Liver (tissue), 3 donors: ENCODE measurements around the gene WNK4.
"Not testable (repeated sequence)": the region's sequence is repeated elsewhere in the genome, so short reads cannot be mapped to it uniquely, and the experiment has no call there.

Source experiments
- CTCF ChIP-seq: fragments of 150-350 bp; IDR thresholded peaks from 2 replicates; pipeline ENCODE4 v1.5.1; 2017; ENCODE audit warnings: improper control_type of control experiment, low read depth, low read length; ENCODE audit not compliant: missing input control
- EGR1 ChIP-seq, 2 donors: IDR thresholded peaks; 2 replicates each; pipeline ENCODE4 v1.6.1; 2016 to 2018; ENCODE audit warnings: antibody characterized with exemption in 2 of 2, low read depth in 2 of 2
- JUND ChIP-seq, 2 donors: IDR thresholded peaks; 2 replicates each; pipeline ENCODE4 v1.6.1; 2016; ENCODE audit warnings: antibody characterized with exemption in 2 of 2
- NR2F2 ChIP-seq: IDR thresholded peaks from 2 replicates; pipeline ENCODE4 v1.6.1; 2016; ENCODE audit warnings: antibody characterized with exemption
- RAD21 ChIP-seq, 2 donors: IDR thresholded peaks; 2 replicates each; pipeline ENCODE4 v1.6.1; 2016; ENCODE audit warnings: antibody characterized with exemption in 2 of 2, mild to moderate bottlenecking in 2 of 2
- REST ChIP-seq: IDR thresholded peaks from 2 replicates; pipeline ENCODE4 v1.6.1; 2016; ENCODE audit warnings: antibody characterized with exemption, mild to moderate bottlenecking
- TAF1 ChIP-seq: conservative IDR thresholded peaks from 2 replicates; pipeline ENCODE4 v1.6.1; 2016; ENCODE audit warnings: antibody characterized with exemption, mild to moderate bottlenecking
- TF ChIP-seq, protein P1 (sequence below): IDR thresholded peaks from 2 replicates; pipeline ENCODE4 v1.6.1; 2016; ENCODE audit warnings: antibody characterized with exemption
- TF ChIP-seq, protein P2 (sequence below): IDR thresholded peaks from 2 replicates; pipeline ENCODE4 v1.6.1; 2016; ENCODE audit warnings: antibody characterized with exemption
- donor health status: healthy.
- donor health status: healthy.

DNA sequence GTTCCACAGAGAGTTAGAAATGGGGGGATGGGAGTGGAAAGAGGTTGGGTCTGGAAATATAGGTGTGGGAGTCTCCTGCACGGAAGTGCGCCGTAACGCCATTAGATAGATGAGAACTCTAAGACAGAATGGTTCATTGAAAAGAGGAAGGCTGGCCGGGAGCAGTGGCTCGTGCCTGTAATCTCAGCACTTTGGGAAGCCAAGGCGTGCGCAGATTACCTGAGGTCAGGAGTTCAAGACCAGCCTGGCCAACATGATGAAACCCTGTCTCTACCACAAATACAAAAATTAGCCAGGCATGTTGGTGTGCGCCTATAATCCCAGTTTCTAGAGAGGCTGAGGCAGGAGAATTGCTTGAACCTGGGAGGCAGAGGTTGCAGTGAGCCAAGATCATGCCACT, 12.4 kb upstream of the WNK4 start:
- not testable (repeated sequence) for TF ChIP-seq CTCF; TAF1; NR2F2; JUND (IDR thresholded peaks at IDR 0.05); EGR1 (IDR thresholded peaks at IDR 0.05; ENCODE audit: low read depth in 2 of 2); REST; RAD21 (IDR thresholded peaks at IDR 0.05)
- TF ChIP-seq, protein P1, sequence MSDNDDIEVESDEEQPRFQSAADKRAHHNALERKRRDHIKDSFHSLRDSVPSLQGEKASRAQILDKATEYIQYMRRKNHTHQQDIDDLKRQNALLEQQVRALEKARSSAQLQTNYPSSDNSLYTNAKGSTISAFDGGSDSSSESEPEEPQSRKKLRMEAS = not testable (repeated sequence)
- TF ChIP-seq, protein P2, sequence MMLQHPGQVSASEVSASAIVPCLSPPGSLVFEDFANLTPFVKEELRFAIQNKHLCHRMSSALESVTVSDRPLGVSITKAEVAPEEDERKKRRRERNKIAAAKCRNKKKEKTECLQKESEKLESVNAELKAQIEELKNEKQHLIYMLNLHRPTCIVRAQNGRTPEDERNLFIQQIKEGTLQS = not testable (repeated sequence)
